T-helper 17 cell (primary cell): Measurements from ENCODE around the gene DVL1. TPM values are rescaled to one million over a fixed set of nuclear protein-coding genes. Genes with fewer than 3 reads are reported as not detected.
A peak's percentile ranks its signal among the peaks of the same experiment; 100 is the strongest.
"Not testable (repeated sequence)": the region's sequence is repeated elsewhere in the genome, so short reads cannot be mapped to it uniquely, and the experiment has no call there.

Experiments
- ATAC-seq: fragments of 150-1000 bp; cut with Tn5 transposase; 2 replicates; pipeline ENCODE4 v1.10.0; 2021; ENCODE audit warnings: mild to moderate bottlenecking, moderate library complexity
- DNase-seq, 3 donors: peaks; one replicate each; pipeline versions ENCODE4 v3.0.0 to v3.0.0-alpha.2; 2020 to 2021
- H3K9me3 ChIP-seq: one replicate; pipeline ENCODE4 v1.7.0; 2013; ENCODE audit warnings: low read length, mild to moderate bottlenecking; ENCODE audit not compliant: control insufficient read depth, poor library complexity, severe bottlenecking
- H3K27ac Mint-ChIP-seq: one replicate; pipeline ENCODE4 v1.8.0; 2022; ENCODE audit warnings: mild to moderate bottlenecking, moderate library complexity, mixed read lengths
- H3K27me3 Mint-ChIP-seq: one replicate; pipeline ENCODE4 v1.8.0; 2022; ENCODE audit warnings: mixed read lengths
- H3K36me3 Mint-ChIP-seq: one replicate; pipeline ENCODE4 v1.8.0; 2022; ENCODE audit warnings: low read depth, mixed read lengths
- H3K4me1 Mint-ChIP-seq: one replicate; pipeline ENCODE4 v1.8.0; 2022; ENCODE audit warnings: mild to moderate bottlenecking, mixed read lengths
- H3K4me3 Mint-ChIP-seq: one replicate; pipeline ENCODE4 v1.8.0; 2022; ENCODE audit warnings: mild to moderate bottlenecking, moderate library complexity, mixed read lengths
- total RNA-seq, 4 donors: library from RNA in 2 of 4; stranded (reverse) in 2 of 4; gene quantifications; one replicate each; pipeline ENCODE4 v1.2.3 and lab custom pipeline; 2022 to 2026

DVL1 gene
- total RNA-seq, 2 donors from 2014 or later: 41.0 to 45.8 TPM

- no peak for ATAC-seq
- Mint-ChIP-seq H3K27me3 (no peaks in the 10 kb centered on the region), H3K36me3 (peaks cover 2% of the 10 kb centered on the region), H3K4me1 (peaks cover 8% of the 10 kb centered on the region), H3K27ac (no peak overlapping the region), H3K4me3 (no peak overlapping the region)
- no peaks in the 10 kb centered on the region for H3K9me3 ChIP-seq
- no peak for DNase-seq
Observed at GRCh38 chr1:1318131-1318652, 31.0 kb downstream of the DVL1 start.

GRCh38 chr1:1317420-1317819 lies 31.8 kb downstream of the DVL1 start:
- peaks cover 2% of the 10 kb centered on the region for H3K36me3 Mint-ChIP-seq
- no peak for ATAC-seq

GRCh38 chr1:1316199-1316598 lies 33.0 kb downstream of the DVL1 start:
- not testable (repeated sequence) for H3K27ac Mint-ChIP-seq, H3K9me3 ChIP-seq, H3K27me3 Mint-ChIP-seq, H3K4me1 Mint-ChIP-seq, DNase-seq, H3K36me3 Mint-ChIP-seq, ATAC-seq, H3K4me3 Mint-ChIP-seq

More at GRCh38 chr1:1317420-1317819, 31.8 kb downstream of the DVL1 start:
- no peaks in the 10 kb centered on the region for H3K9me3 ChIP-seq
- DNase-seq: no peak
- Mint-ChIP-seq H3K4me1 (peaks cover 7% of the 10 kb centered on the region), H3K27ac (peak overlapping the region; percentile 41), H3K27me3 (no peaks in the 10 kb centered on the region), H3K4me3 (no peak overlapping the region)

GRCh38 chr1:1315435-1315954 lies 33.7 kb downstream of the DVL1 start:
- Mint-ChIP-seq H3K27ac (no peak overlapping the region), H3K27me3 (no peaks in the 10 kb centered on the region), H3K4me3 (peak overlapping the region; percentile 39), H3K4me1 (peaks cover 7% of the 10 kb centered on the region), H3K36me3 (no peaks in the 10 kb centered on the region)
- no peaks in the 10 kb centered on the region for H3K9me3 ChIP-seq
- ATAC-seq: no peak
- DNase-seq: no peak

GRCh38 chr1:1314678-1315335 lies 34.4 kb downstream of the DVL1 start:
- H3K27me3 Mint-ChIP-seq: no peaks in the 10 kb centered on the region
- no peak overlapping the region for H3K4me3 Mint-ChIP-seq
- no peaks in the 10 kb centered on the region for H3K36me3 Mint-ChIP-seq
- DNase-seq: no peak
- H3K4me1 Mint-ChIP-seq: peaks cover 5% of the 10 kb centered on the region
- H3K9me3 ChIP-seq: no peaks in the 10 kb centered on the region
- ATAC-seq: no peak
- H3K27ac Mint-ChIP-seq: no peak overlapping the region

- Mint-ChIP-seq H3K27ac (no peak overlapping the region), H3K4me1 (peaks cover 5% of the 10 kb centered on the region), H3K4me3 (no peak overlapping the region), H3K36me3 (no peaks in the 10 kb centered on the region), H3K27me3 (no peaks in the 10 kb centered on the region)
- DNase-seq (no peak), ATAC-seq (no peak)
- H3K9me3 ChIP-seq: no peaks in the 10 kb centered on the region
Observed at GRCh38 chr1:1314237-1314586, 35.0 kb downstream of the DVL1 start.

GRCh38 chr1:1313500-1314236 lies 35.5 kb downstream of the DVL1 start:
- no peak overlapping the region for H3K27ac Mint-ChIP-seq
- no peaks in the 10 kb centered on the region for H3K36me3 Mint-ChIP-seq
- no peak overlapping the region for H3K4me3 Mint-ChIP-seq

GRCh38 chr1:1312450-1313314 lies 36.5 kb downstream of the DVL1 start:
- Mint-ChIP-seq H3K27ac (no peak overlapping the region), H3K4me3 (peak overlapping the region; percentile 25), H3K4me1 (peaks cover 4% of the 10 kb centered on the region), H3K36me3 (no peaks in the 10 kb centered on the region), H3K27me3 (no peaks in the 10 kb centered on the region)
- ATAC-seq (no peak), DNase-seq (no peak)
- H3K9me3 ChIP-seq: no peaks in the 10 kb centered on the region

More at GRCh38 chr1:1313500-1314236, 35.5 kb downstream of the DVL1 start:
- no peaks in the 10 kb centered on the region for H3K9me3 ChIP-seq
- ATAC-seq (no peak), DNase-seq (no peak)
- peaks cover 4% of the 10 kb centered on the region for H3K4me1 Mint-ChIP-seq
- H3K27me3 Mint-ChIP-seq: no peaks in the 10 kb centered on the region

- ATAC-seq (no peak), DNase-seq (no peak)
- H3K4me1 Mint-ChIP-seq: peaks cover 10% of the 10 kb centered on the region
- H3K36me3 Mint-ChIP-seq: no peaks in the 10 kb centered on the region
- H3K4me3 Mint-ChIP-seq: no peak overlapping the region
- H3K9me3 ChIP-seq: no peaks in the 10 kb centered on the region
- H3K27ac Mint-ChIP-seq: peak overlapping the region; percentile 57
- H3K27me3 Mint-ChIP-seq: no peaks in the 10 kb centered on the region
Observed at GRCh38 chr1:1311107-1312104, 37.8 kb downstream of the DVL1 start.

- Mint-ChIP-seq H3K27me3 (no peaks in the 10 kb centered on the region), H3K4me1 (peaks cover 17% of the 10 kb centered on the region), H3K4me3 (peak overlapping the region; percentile 36), H3K36me3 (no peaks in the 10 kb centered on the region), H3K27ac (peak overlapping the region; percentile 57)
- DNase-seq (no peak), ATAC-seq (no peak)
- no peaks in the 10 kb centered on the region for H3K9me3 ChIP-seq
Observed at GRCh38 chr1:1310476-1311053, 38.7 kb downstream of the DVL1 start.

- peak overlapping the region; percentile 57 for H3K27ac Mint-ChIP-seq
- peak overlapping the region; percentile 66 for H3K4me3 Mint-ChIP-seq
- no peaks in the 10 kb centered on the region for H3K27me3 Mint-ChIP-seq
- no peak for DNase-seq
- peaks cover 17% of the 10 kb centered on the region for H3K4me1 Mint-ChIP-seq
- no peaks in the 10 kb centered on the region for H3K36me3 Mint-ChIP-seq
- no peak for ATAC-seq
- H3K9me3 ChIP-seq: no peaks in the 10 kb centered on the region
Observed at GRCh38 chr1:1310109-1310385, 39.2 kb downstream of the DVL1 start.
